ENCODE data around the gene ZYX.
A peak's percentile ranks its signal among the peaks of the same experiment; 100 is the strongest.

Gene ZYX

GRCh38 chr7:143362131-143363015 lies 18.8 kb upstream of the ZYX start, which contains the start of gene FAM131B:
TSS of gene FAM131B (minus strand) at chr7:143362713. CDS start at chr7:143362603, 110 bp downstream.
- DNase-seq (ENCODE audit: low read depth, low spot score): no peak

DNA sequence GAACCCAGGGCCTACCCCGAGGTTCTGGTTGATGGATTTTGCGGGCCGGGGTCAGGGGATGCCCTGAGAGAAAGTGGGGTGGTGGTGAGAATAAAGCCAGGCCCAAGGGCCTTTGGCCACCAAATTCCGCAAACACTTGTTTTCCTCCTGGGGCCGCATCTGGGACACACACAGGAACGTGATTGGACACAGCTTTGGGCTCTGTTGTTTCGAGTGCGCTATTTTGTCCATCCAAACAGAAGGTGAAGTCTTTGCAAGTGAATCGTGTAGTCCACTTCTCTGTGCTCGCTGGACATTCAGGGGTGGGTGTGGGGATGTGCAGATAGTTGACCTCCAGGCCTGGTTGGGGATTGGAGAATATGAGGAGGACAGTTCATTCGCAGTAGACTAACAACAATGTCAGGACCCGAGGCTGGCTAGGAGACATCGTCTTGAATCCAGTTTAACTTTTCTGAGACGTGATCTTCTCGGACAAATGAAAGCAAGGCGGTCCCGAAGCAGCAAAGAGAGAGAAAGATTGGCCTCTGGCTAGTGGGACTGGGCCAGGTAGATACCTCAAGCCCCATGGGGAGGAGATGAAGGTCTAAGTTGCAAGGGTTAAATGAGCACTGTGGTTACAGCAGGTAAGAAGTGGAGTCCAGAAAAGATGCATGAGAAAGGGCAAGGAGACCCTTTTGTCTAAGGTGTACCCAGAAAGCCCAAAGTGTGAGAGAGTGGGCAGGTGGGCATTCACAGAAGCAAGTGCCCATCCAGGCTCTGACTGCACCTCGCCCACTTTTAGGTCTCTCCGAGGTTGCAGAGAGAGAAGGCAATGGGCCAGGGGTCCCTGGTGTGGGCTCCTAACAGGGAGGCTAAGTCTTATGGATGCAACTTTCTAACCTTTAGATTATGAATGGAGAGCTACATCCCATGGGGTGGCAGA lies 17.9 kb upstream of the ZYX start:
- no peak for DNase-seq (ENCODE audit: low read depth, low spot score)

DNA sequence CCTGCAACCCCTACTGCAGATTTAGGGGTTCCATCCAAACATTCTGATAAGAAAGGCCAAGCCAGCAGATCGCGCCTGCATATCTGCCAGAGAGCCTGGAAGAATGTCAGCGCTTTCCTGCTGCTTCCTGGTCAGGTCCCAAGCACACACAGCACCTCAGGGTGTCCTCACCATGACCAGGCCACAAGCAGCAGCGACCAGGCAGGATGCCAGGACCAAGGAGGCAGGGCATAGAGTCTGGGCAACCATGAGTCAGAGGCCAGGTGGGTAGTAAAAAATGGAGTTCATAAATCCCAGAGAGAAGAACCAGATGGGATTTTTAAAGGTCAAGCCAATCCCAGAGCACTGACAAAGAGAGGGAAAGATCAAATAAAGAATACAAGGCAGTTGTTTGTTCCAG lies 13.2 kb upstream of the ZYX start:
- DNase-seq (ENCODE audit: low read depth, low spot score): no peak

DNA sequence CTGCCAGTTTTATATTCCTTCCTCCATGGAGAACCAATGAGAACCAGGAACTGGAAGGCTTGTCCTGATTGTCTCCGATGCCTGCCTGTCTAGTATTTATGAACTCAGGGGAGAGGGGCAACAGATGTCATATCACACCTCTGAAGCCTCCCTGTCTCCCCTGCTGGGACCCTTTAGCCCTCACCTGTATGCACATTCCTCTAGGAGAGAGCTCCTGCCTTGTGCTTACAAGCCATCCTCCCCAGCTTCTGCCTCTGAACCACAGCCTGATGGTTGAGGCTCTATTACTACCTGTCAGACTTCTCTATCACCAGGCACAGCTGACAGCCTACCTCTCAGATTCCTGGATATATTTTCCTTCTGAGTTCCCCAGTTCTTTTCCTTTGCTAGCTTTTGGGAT lies 12.8 kb upstream of the ZYX start:
- DNase-seq (ENCODE audit: low read depth, low spot score): no peak

DNA sequence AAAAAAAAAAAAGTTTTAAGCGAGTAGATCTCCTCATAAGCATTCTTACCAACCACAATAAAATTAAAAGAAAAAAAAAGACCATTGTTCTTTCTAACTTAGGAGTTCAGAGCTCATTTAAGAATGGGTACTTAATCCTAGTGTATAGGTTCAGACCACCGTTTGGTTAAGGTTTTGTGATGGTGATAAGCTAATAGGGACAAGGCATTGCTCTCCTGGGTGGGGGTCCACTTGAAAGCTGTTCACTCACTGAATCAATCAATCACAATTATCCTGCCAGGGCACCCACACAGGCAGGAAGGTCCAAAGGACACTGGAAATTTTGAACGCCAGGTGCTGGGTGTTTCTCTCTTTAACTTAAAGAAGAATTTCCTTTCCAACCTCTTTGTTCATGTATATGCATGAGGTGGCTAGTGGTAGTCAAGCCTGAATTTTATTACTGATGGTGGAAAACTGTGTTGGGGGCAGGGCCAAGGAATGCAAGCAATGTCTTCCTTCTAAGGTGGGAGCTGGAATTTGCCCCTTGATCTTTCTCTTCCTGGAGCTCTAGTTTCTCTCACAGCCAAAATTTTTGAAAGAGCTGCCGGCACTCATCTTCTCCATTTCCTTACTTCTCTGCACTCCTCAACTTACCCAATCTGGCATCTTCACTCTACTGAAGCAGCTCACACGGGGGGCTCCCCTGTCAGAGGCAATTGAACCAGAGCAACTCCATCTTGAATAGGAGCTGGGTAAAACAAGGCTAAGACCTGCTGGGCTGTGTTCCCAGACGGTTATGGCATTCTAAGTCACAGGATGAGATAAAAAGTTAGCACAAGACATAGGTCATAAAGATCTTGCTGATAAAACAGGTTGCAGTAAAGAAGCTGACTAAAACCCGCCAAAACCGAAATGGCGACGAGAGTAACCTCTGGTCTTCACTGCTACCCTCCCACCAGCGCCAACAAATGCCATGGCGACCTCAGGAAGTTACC lies 11.2 kb upstream of the ZYX start:
- DNase-seq (ENCODE audit: low read depth, low spot score): no peak

DNA sequence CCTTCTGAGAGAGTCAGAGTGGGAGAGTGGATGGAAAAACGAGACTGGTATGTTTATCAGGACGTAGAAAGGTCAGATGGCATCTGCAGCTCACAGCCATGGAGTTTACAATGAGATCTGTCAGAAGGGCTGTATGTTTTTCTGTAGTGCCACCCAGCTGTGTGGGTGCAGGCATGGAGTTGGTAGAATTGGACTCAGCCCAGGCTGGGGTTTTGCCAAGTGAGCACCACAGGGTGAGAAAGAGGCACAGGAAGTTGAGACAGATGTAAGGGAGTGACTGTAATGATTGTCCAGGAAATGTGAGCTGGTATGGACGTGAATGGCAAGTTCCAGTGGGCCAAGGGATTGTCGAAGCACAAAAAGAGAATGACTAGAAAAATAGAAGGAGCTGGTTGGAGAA lies 9.1 kb upstream of the ZYX start:
- no peak for DNase-seq (ENCODE audit: low read depth, low spot score)

- no peak for DNase-seq (ENCODE audit: low read depth, low spot score)
Measured at GRCh38 chr7:143373255-143373794, 7.8 kb upstream of the ZYX start.

DNA sequence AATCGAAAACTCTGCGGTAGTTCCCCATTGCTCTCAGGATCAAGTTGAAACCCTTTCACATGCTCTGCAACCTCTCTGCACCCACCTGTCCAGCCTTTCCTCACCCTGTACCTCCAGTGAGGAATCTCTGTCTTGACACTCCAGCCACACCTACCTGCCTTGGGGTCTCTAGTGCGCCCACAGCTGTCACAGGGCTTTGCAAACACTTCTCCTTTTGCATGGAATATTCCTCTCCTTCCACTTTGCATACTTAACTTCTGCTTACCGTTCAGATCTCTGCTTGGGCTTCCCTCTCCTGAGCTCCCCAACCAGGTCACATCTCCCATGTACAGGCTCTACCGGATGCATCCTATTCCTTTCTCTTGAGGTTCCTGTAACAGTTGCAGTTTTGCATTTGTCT lies 6.6 kb upstream of the ZYX start:
- DNase-seq (ENCODE audit: low read depth, low spot score): no peak

DNA sequence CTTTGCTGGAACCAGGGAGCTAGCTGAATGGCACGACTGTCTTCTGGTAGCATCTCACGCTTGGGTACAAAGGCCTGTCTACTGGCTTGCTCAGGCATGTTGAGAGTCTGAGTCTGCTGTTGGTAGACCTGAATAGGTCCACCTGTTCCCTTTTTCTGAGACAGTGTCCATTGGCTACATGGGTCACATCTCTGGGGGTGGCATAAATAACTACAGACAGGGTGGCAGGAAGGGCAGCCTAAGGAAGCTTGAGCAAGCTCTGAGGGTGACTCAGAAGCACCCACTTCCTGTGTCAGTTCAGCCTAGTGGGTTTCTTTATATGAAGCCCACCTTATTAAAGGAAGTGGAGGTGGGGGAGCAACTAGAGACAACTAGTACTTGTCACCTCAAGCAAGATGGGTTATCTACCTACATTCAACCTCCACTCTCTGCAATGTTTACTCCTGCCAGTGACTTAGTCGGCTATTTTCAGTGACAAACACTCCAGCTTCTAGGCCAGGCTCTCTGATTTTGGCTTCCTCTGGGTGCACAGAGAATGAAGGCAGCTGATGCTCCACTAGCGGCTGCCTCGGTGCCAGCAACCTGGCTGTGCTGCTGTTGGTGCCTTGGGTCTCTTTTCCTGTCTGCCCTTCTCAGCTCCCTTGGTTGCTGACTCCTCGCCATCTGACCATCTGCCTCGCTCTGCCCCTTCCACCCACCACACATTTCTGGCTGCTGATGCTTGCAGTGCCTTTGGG lies 5.7 kb upstream of the ZYX start:
- no peak for DNase-seq (ENCODE audit: low read depth, low spot score)

DNA sequence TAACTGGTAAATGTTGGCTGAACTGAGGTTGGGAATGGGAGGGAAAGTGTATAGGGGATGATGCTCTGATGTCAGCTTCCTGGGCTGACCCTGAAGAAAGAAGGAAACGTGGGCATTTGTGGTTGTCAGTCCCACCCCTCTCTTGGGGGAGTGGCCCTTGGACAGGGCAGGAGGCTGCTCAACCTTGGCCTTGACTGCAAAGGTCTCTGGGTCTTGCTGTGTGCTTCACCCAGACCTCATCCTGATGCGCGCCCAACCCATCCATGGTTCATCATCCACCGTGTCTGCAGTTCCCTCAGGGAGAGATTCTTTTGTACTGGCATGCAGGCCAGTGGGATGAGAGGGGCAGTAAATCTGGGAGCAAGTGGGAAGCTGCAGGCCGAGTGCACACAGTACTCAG lies 4.7 kb upstream of the ZYX start:
- DNase-seq (ENCODE audit: low read depth, low spot score): no peak

- DNase-seq (ENCODE audit: low read depth, low spot score): no peak
Measured at GRCh38 chr7:143379611-143380259, 1.4 kb upstream of the ZYX start.

- DNase-seq (ENCODE audit: low read depth, low spot score): peak; percentile 72
Measured at GRCh38 chr7:143380260-143380645, 892 bp upstream of the ZYX start.

- DNase-seq (ENCODE audit: low read depth, low spot score): no peak
Measured at GRCh38 chr7:143381427-143382125, 431 bp downstream of the ZYX start.

- DNase-seq (ENCODE audit: low read depth, low spot score): no peak
Measured at GRCh38 chr7:143382126-143382790, 1.1 kb downstream of the ZYX start.

GRCh38 chr7:143382791-143383641 lies 1.9 kb downstream of the ZYX start:
- no peak for DNase-seq (ENCODE audit: low read depth, low spot score)

- DNase-seq (ENCODE audit: low read depth, low spot score): no peak
Measured at GRCh38 chr7:143383642-143383957, 2.5 kb downstream of the ZYX start.

DNA sequence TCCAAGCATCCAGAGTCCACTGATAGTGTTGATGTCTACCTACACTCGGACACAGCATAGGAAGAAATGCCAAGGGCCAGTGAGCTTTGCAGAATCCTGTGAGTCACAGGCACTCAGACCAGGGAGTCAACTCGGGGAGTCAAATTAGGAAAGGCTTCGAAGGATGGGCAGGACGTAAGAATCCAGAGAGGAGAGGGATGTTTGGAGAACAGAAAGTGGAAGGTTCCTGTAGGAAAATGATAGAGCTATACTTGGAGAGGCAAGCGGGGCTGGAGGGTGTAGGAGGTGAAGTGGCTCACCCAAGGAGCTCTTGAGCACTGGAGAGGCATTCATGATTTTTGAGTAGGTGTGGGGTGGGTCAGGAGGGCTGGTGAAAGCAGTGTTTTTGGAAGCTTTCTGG lies 3.0 kb downstream of the ZYX start:
- DNase-seq (ENCODE audit: low read depth, low spot score): no peak

Data from activated naive CD8-positive, alpha-beta T cell treated with anti-CD3 and anti-CD28 coated beads, Interleukin-2, amount 50 U/mL, for 16 hours (primary cell).